Measurements from ENCODE around the gene ASCL2. TPM values are rescaled to one million over a fixed set of nuclear protein-coding genes. Genes with fewer than 3 reads are reported as not detected.

Gene ASCL2
- total RNA-seq, 2 donors from 2014 or later = 0.38 to 1.7 TPM

DNA sequence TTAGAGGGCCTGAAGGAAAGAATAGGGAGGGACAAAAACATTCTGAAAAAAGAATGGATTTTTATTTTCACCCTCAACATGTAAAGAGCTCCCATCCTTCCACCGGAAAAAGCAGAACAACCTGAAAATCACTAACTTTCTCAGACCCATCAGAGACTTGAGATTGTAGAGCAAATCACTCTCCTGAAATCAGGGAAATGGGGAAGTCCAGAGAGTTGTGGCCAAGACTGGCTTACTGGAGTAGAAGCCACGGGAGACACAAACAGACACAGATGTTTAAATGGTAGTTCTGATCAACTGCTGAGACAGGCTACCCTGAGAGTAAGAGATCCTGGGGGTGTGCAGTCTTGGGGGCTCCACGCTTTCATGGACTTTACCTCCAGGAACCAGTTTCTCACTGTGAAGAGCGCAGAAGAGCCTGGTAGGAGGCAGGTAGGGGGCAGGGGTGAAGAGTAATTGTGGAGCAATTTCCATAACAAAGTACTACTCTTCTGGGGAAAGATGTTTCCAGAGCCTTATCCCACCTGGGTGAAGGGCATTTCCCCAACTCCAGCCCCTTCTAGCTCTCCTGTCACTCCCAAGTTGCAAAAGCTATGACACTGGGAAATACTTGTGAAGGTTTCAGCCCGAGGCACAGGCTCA is 47.1 kb downstream of the ASCL2 start:
- Mint-ChIP-seq H3K27ac (no peak overlapping the region), H3K4me1 (ENCODE audit: low read depth) (no peaks in the 10 kb centered on the region), H3K9me3 (peaks cover 4 to 11% of the 10 kb centered on the region in 2 donors), H3K4me3 (no peak overlapping the region), H3K27me3 (ENCODE audit: low read depth) (peaks cover 40% of the 10 kb centered on the region), H3K36me3 (ENCODE audit: insufficient read depth in 2 of 2) (peaks cover 0 to 4% of the 10 kb centered on the region in 2 donors)
- ATAC-seq (replicated peaks in 1 of 2) (no peak), DNase-seq (no peak)

DNA sequence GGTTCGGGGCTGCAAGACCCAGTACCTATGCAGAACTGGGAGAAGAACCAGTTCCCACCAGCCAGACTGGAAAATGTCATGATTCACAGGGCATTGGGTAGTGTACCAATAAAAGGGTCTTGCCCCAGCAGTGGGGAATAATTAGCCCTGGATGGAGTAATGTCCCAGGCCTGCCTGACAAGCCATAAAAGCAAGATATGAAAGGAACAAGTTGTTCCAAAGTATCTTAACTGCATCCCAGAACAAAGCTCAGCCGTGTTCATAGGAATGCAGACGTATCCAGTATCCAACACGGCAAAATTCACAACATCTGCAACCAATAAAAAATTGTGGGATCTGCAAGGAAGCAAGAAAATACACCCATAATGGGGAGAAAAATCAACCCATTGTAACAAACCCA is 47.9 kb downstream of the ASCL2 start:
- DNase-seq = no peak
- peaks cover 40% of the 10 kb centered on the region for H3K27me3 Mint-ChIP-seq (ENCODE audit: low read depth)
- ATAC-seq (replicated peaks in 1 of 2) = no peak
- peaks cover 0 to 4% of the 10 kb centered on the region in 2 donors for H3K36me3 Mint-ChIP-seq (ENCODE audit: insufficient read depth in 2 of 2)
- peaks cover 4 to 11% of the 10 kb centered on the region in 2 donors for H3K9me3 Mint-ChIP-seq
- no peaks in the 10 kb centered on the region for H3K4me1 Mint-ChIP-seq (ENCODE audit: low read depth)
- no peak overlapping the region for H3K4me3 Mint-ChIP-seq
- no peak overlapping the region for H3K27ac Mint-ChIP-seq

DNA sequence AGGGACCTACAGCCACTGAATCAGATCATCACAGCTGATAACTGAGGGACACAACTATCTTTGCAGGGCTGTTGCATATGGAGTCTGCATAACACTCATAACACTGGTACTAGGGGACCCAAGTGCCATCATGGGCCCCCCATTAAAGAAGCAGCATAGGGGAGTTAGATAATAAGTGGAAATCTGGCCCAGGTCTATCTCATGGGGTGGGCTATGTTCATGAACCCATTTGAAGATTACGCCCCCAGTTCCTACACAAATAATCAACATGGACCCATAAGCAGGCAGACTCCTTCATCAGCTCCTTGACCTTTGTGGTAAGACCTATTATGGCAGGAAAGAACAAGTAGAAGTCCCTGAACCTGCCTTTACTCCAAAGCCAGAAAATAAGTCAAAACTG is 48.8 kb downstream of the ASCL2 start:
- DNase-seq = no peak

DNA sequence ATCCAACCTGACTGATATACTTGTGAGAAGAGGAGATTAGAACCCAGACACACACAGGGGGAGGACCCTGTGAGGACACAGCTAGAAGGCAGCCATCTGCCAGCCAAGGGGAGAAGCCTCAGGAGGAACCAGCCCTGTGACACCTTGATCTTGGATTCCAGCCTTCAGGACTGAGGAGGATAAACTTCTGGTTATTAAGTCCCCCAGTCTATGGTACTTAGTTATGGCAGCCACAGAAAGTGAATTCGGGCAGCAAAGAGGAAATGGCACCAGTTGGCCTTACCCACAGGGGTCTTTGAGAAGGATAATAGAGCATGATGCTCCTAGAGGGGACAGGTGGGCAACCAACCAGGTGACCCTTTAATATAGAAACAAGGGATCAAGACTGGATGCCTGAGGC is 49.4 kb downstream of the ASCL2 start:
- Mint-ChIP-seq H3K27me3 (ENCODE audit: low read depth) (peaks cover 40% of the 10 kb centered on the region), H3K9me3 (peaks cover 4 to 8% of the 10 kb centered on the region in 2 donors), H3K27ac (no peak overlapping the region), H3K36me3 (ENCODE audit: insufficient read depth in 2 of 2) (peaks cover 0 to 4% of the 10 kb centered on the region in 2 donors), H3K4me1 (ENCODE audit: low read depth) (no peaks in the 10 kb centered on the region), H3K4me3 (no peak overlapping the region)
- DNase-seq (no peak), ATAC-seq (replicated peaks in 1 of 2) (no peak)

More for the DNA sequence above, 48.8 kb downstream of the ASCL2 start:
- Mint-ChIP-seq H3K4me1 (ENCODE audit: low read depth) (no peaks in the 10 kb centered on the region), H3K9me3 (peaks cover 4 to 8% of the 10 kb centered on the region in 2 donors), H3K36me3 (ENCODE audit: insufficient read depth in 2 of 2) (peaks cover 0 to 4% of the 10 kb centered on the region in 2 donors), H3K27me3 (ENCODE audit: low read depth) (peaks cover 40% of the 10 kb centered on the region), H3K4me3 (no peak overlapping the region), H3K27ac (no peak overlapping the region)
- no peak for ATAC-seq (replicated peaks in 1 of 2)

DNA sequence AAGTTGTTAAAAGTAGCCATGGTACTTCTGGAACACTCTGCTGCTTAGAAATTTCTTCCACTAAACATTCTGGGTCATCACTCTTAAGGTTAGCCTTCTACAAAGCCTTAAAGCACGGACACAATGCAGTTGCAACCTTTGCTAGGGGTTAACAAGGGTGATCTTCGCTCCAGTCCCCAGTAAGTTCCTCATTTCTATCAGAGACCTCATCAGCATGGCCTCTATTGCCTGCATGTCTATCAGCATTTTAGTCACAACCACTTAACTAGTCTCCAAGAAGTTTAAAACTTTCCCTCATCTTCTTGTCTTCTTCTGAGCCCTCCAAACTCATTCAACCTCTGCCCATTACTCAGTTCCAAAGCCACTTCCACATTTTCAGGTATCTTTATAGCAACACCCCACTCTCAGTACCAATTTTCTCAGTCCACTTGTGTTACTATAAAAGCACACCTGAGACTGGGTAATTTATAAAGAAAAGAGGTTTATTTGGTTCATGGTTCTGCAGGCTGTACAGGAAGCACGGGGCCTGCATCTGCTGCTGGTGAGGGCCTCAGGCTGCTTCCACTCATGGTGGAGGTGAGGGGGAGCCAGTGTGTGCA is 50.1 kb downstream of the ASCL2 start:
- DNase-seq (no peak), ATAC-seq (replicated peaks in 1 of 2) (no peak)
- H3K4me1 Mint-ChIP-seq (ENCODE audit: low read depth) = no peaks in the 10 kb centered on the region
- H3K4me3 Mint-ChIP-seq = no peak overlapping the region
- H3K27me3 Mint-ChIP-seq (ENCODE audit: low read depth) = peaks cover 38% of the 10 kb centered on the region
- H3K27ac Mint-ChIP-seq = no peak overlapping the region
- peaks cover 0 to 4% of the 10 kb centered on the region in 2 donors for H3K36me3 Mint-ChIP-seq (ENCODE audit: insufficient read depth in 2 of 2)
- H3K9me3 Mint-ChIP-seq = peaks cover 4 to 8% of the 10 kb centered on the region in 2 donors

DNA sequence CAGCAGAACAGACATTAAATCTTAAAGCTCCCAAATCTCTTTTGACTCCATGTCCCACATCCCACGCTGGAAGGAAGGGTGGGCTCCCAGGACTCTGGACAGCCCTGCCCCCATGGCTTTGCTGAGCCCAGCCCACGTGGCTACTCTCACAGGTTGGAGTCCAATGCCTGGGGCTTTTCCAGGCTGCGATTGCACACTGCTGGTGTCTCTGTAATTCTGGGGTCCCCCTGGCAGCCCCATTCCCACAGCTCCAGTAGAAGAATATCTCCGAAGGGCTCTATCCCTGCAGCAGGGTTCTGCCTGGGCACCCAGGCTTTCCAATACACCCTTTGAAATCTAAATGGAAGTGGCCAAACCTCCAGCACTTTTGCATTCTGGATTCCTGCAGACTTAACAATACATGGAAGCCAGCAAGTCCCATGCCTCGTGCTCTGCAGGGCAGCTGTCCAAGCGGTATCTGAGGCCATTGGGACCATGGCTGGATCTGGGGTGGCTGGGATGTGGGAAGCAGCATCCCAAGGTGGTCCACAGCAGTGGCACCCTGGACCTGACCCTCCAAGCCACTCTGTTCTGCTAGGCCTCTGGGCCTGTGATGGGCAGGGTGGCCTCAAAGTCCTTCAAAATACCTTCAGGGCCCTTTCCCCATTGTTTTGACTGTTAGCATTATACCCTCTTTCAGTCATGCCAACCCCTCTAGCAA is 50.9 kb downstream of the ASCL2 start:
- no peak overlapping the region for H3K4me3 Mint-ChIP-seq
- H3K4me1 Mint-ChIP-seq (ENCODE audit: low read depth) = no peaks in the 10 kb centered on the region
- H3K27me3 Mint-ChIP-seq (ENCODE audit: low read depth) = peaks cover 35% of the 10 kb centered on the region
- peaks cover 3 to 8% of the 10 kb centered on the region in 2 donors for H3K9me3 Mint-ChIP-seq
- no peak for DNase-seq
- peaks cover 0 to 4% of the 10 kb centered on the region in 2 donors for H3K36me3 Mint-ChIP-seq (ENCODE audit: insufficient read depth in 2 of 2)
- H3K27ac Mint-ChIP-seq = no peak overlapping the region
- ATAC-seq (replicated peaks in 1 of 2) = no peak

Other genes starting within 250 kb of the ASCL2 start
- gene IGF2, start 131.2 kb downstream of the ASCL2 start, total RNA-seq = 10 to 100 TPM in 1 of 2 donors, 1 to 10 TPM in 1; 2.0 to 40.4 TPM
- not detected for gene INS, start 109.4 kb downstream of the ASCL2 start, total RNA-seq
- not detected for gene TH, start 98.8 kb downstream of the ASCL2 start, total RNA-seq
- gene C11orf21, start 31.3 kb upstream of the ASCL2 start, total RNA-seq = 10 to 100 TPM; 13.6 to 16.6 TPM
- 10 to 100 TPM in 1 of 2 donors, 1 to 10 TPM in 1; 8.6 to 10.2 TPM for gene TSPAN32, start 31.4 kb upstream of the ASCL2 start, total RNA-seq
- gene CD81, start 106.7 kb upstream of the ASCL2 start, total RNA-seq = 100 to 1,000 TPM; 116 to 122 TPM
- gene TSSC4, start 130.2 kb upstream of the ASCL2 start, total RNA-seq = 10 to 100 TPM; 50.6 to 52.2 TPM
- gene TRPM5, start 173.9 kb upstream of the ASCL2 start, total RNA-seq = under 1 TPM in 1 of 2 donors, not detected in 1; 0.07 TPM
- 10 to 100 TPM; 11.4 TPM for gene KCNQ1, start 174.4 kb upstream of the ASCL2 start, total RNA-seq